K562 (cell line): ENCODE measurements around the gene ETHE1. TPM values are rescaled to one million over a fixed set of nuclear protein-coding genes. Genes with fewer than 3 reads are reported as not detected.

Experiments used
- ATF7 ChIP-seq: fragments of 450-650 bp; IDR thresholded peaks from 2 replicates; pipeline ENCODE4 v1.7.1; 2014; ENCODE audit warnings: mild to moderate bottlenecking, moderate library complexity
- BHLHE40 ChIP-seq: IDR thresholded peaks from 2 replicates; pipeline ENCODE4 v1.6.1; 2011; ENCODE audit warnings: low read length, improper control_type of control experiment
- MAZ ChIP-seq, 2 experiments: fragments of 450-650 bp in 1 of 2; sonication (generic) in 1 of 2; formaldehyde crosslinking; IDR thresholded peaks in 1 of 2; conservative IDR thresholded peaks in 1 of 2; 2 replicates each; pipeline versions ENCODE4 v1.4.0 to v1.5.0; 2020; ENCODE audit warnings: mild to moderate bottlenecking in 1 of 2, missing genetic modification reagents in 1 of 2
- NR2C1 ChIP-seq, 2 experiments: fragments of 450-650 bp; IDR thresholded peaks; 2 replicates each; pipeline ENCODE4 v1.6.1; 2017; ENCODE audit warnings: mild to moderate bottlenecking in 2 of 2, antibody characterized with exemption in 1 of 2, inconsistent platforms in 1 of 2, missing compliant biosample characterization in 1 of 2, missing genetic modification characterization in 1 of 2
- RBFOX2 ChIP-seq: fragments of 200-400 bp; formaldehyde crosslinking; IDR thresholded peaks from 2 replicates; pipeline ENCODE4 v1.6.1; 2017; ENCODE audit warnings: low read depth, mild to moderate bottlenecking, low read length, moderate library complexity
- ZBTB40 ChIP-seq, 2 experiments: fragments of 450-650 bp in 1 of 2; sonication (generic) in 1 of 2; formaldehyde crosslinking in 1 of 2; IDR thresholded peaks; 2 replicates each; pipeline versions ENCODE4 v1.7.1 to v1.9.0; 2016 to 2022; ENCODE audit warnings: inconsistent platforms in 1 of 2, mild to moderate bottlenecking in 1 of 2, missing genetic modification reagents in 1 of 2
- ZNF239 ChIP-seq: fragments of 250-450 bp; sonication (Bioruptor Pico); IDR thresholded peaks from 2 replicates; pipeline ENCODE4 v1.4.0; 2020; ENCODE audit warnings: mild to moderate bottlenecking
- polyA plus RNA-seq, 8 experiments: library from polyadenylated mRNA; depleted of rRNA in 4 of 8; stranded (reverse) in 5 of 8; unstranded in 3 of 8; fragments of >200 nt; fragmentation: Nextera tagmentation in 2 of 8; fragmentation: Illumina TruSeq in 1 of 8; extraction: Ambion mirVana in 2 of 8; extraction: Trizol in 1 of 8; gene quantifications; 2 replicates each; pipeline versions ENCODE4 v1.2.1 to v1.2.3, GENCODE V29; 2011 to 2014; ENCODE audit warnings: inconsistent platforms in 1 of 8, missing spikeins in 1 of 8
- total RNA-seq, 7 experiments: library from RNA; depleted of rRNA in 6 of 7; stranded (reverse); fragments of >200 nt in 6 of 7; fragmentation: Illumina TruSeq in 2 of 7; extraction: Trizol in 2 of 7; gene quantifications; 2 replicates each; pipeline versions ENCODE4 v1.2.1 to v1.2.3, GENCODE V29; 2011 to 2021; ENCODE audit warnings: low replicate concordance in 1 of 7

Gene ETHE1
- total and polyA plus RNA-seq, 9 of the 15 experiments (the other 6 are each of a cell fraction or from before 2014, with no cell fraction given) = 2.9 to 21.0 (median 10.2) TPM

- TF ChIP-seq ZBTB40 (IDR thresholded peaks at IDR 0.05) (peak; percentile 83), ZBTB40 (CRISPR knock-in tag; IDR thresholded peaks at IDR 0.05) (peak; percentile 83), NR2C1 (IDR thresholded peaks at IDR 0.05) (no peak), NR2C1 (tag; IDR thresholded peaks at IDR 0.05) (no peak), ZNF239 (no peak), MAZ (CRISPR knock-in tag; conservative IDR thresholded peaks at IDR 0.05 in 1 of 2, IDR thresholded peaks at IDR 0.05 in 1 of 2) (no peak), ATF7 (peak; percentile 54; the same call in 1 of the 2 replicates), RBFOX2 (no peak), BHLHE40 (peak; percentile 27; the same call in 1 of the 2 replicates)
- TF ChIP-seq, all 486 proteins: peak for 5
These were observed 66.5 kb downstream of the ETHE1 start (continued) for GRCh38 chr19:43460362-43461016.
